ENCODE results near the gene MYO6. TPM values are rescaled to one million over a fixed set of nuclear protein-coding genes. Genes with fewer than 3 reads are reported as not detected.
A peak's percentile ranks its signal among the peaks of the same experiment; 100 is the strongest.

MYO6 gene
- total RNA-seq, 1 experiment from 2014 or later: 44.1 TPM

DNA sequence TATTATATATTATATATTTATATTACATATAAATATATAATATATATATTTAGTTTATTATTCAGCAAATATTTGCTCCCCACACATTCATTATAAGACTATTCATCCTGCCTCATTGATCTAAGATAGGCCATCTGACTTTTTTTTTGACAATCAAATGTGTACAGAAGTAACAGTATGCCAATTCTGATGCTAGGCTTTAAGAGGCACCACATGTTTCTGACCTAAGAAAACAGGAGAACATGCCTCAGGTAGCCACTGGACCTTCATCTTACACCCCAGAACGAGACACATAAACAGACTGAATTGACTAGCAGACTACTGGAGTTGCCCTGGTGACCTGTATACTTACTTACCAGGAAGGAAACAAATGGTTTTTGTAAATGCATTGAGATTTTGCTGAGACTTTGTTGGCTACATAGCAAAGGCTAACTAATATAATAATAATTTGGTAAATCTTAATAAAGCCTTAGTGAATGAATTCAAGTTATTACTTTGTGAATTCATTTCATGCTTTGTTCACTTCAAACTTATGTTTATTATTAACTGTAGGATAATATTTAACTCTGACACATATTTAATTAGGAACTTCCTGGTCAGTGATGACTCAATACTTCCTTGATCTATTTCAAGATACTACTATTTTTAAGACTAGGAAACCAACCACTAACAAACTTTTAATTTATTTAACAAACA lies 13.4 kb upstream of the MYO6 start:
- H3K79me2 ChIP-seq (ENCODE audit: insufficient read depth, low read length): no peaks in the 10 kb centered on the region
- H3K36me3 ChIP-seq (ENCODE audit: control insufficient read depth in 1 of 2, insufficient read depth in 2 of 2, low read length in 2 of 2): no peaks in the 10 kb centered on the region
- H4K20me1 ChIP-seq (ENCODE audit: insufficient read depth): no peaks in the 10 kb centered on the region
- peak overlapping the region; percentile 79 for H3K4me2 ChIP-seq (ENCODE audit: low read length)
- H3K9me2 ChIP-seq (ENCODE audit: insufficient read depth): no peaks in the 10 kb centered on the region
- H3K4me1 ChIP-seq (ENCODE audit: control insufficient read depth in 1 of 2, insufficient read depth in 2 of 2, low read length in 2 of 2): peaks cover 11 to 37% of the 10 kb centered on the region in 2 experiments
- H3K27ac ChIP-seq (ENCODE audit: low read depth, low read length): peak overlapping the region; percentile 57; the same call in 1 of the 2 replicates
- H3K9me3 ChIP-seq (ENCODE audit: control insufficient read depth in 1 of 2, insufficient read depth in 1 of 2, low read depth in 1 of 2, low read length in 2 of 2): no peaks in the 10 kb centered on the region
- peak overlapping the region in 1 of 2 experiments; percentile 35; a peak in 1 of 4 replicates for H3K4me3 ChIP-seq (replicated peaks in 1 of 2; ENCODE audit: low read depth in 1 of 2, low read length in 2 of 2)
- ChIA-PET RAD21 (ENCODE audit: low non-redundant PET in 1 of 2, low total read pairs in 2 of 2, uncharacterized antibody in 2 of 2, unreplicated experiment in 2 of 2) (no interaction called here), CTCF (no interaction called here), POLR2A (no interaction called here)
- H2AFZ ChIP-seq (ENCODE audit: low read depth, low read length, poor library complexity, severe bottlenecking): peak overlapping the region; percentile 97
- no peaks in the 10 kb centered on the region for H3K27me3 ChIP-seq (ENCODE audit: insufficient read depth, low read length)
- peak; percentile 78 for ATAC-seq
- peak overlapping the region; percentile 37 for H3K9ac ChIP-seq (ENCODE audit: low read length)
- peak; percentile 63 for DNase-seq (ENCODE audit: low read depth, low spot score)
- no TSS peak for BruUV-seq (replicated peaks)
- intact Hi-C loops (cut with micrococcal nuclease): no loop called here
- peak; percentile 36 for TF ChIP-seq ELF1 (IDR thresholded peaks at IDR 0.05; ENCODE audit: borderline replicate concordance, low read depth)
- peak; percentile 71 for TF ChIP-seq CEBPB (IDR thresholded peaks at IDR 0.05; ENCODE audit: low read depth)
- TF ChIP-seq RAD21 (IDR thresholded peaks at IDR 0.05; ENCODE audit: low read depth): 0 out of 2 replicates have a peak, but pooled peaks have one; percentile 8
- TF ChIP-seq ZFX (IDR thresholded peaks at IDR 0.05): no peak
- TF ChIP-seq, protein P1, sequence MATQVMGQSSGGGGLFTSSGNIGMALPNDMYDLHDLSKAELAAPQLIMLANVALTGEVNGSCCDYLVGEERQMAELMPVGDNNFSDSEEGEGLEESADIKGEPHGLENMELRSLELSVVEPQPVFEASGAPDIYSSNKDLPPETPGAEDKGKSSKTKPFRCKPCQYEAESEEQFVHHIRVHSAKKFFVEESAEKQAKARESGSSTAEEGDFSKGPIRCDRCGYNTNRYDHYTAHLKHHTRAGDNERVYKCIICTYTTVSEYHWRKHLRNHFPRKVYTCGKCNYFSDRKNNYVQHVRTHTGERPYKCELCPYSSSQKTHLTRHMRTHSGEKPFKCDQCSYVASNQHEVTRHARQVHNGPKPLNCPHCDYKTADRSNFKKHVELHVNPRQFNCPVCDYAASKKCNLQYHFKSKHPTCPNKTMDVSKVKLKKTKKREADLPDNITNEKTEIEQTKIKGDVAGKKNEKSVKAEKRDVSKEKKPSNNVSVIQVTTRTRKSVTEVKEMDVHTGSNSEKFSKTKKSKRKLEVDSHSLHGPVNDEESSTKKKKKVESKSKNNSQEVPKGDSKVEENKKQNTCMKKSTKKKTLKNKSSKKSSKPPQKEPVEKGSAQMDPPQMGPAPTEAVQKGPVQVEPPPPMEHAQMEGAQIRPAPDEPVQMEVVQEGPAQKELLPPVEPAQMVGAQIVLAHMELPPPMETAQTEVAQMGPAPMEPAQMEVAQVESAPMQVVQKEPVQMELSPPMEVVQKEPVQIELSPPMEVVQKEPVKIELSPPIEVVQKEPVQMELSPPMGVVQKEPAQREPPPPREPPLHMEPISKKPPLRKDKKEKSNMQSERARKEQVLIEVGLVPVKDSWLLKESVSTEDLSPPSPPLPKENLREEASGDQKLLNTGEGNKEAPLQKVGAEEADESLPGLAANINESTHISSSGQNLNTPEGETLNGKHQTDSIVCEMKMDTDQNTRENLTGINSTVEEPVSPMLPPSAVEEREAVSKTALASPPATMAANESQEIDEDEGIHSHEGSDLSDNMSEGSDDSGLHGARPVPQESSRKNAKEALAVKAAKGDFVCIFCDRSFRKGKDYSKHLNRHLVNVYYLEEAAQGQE (IDR thresholded peaks at IDR 0.05; ENCODE audit: low read depth): no peak
- peak; percentile 85 for TF ChIP-seq FOSL1 (IDR thresholded peaks at IDR 0.05; ENCODE audit: low read depth)
- TF ChIP-seq, protein P2, sequence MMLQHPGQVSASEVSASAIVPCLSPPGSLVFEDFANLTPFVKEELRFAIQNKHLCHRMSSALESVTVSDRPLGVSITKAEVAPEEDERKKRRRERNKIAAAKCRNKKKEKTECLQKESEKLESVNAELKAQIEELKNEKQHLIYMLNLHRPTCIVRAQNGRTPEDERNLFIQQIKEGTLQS (IDR thresholded peaks at IDR 0.05): peak; percentile 35; the same call in 1 of the 2 replicates
- TF ChIP-seq, protein P3, sequence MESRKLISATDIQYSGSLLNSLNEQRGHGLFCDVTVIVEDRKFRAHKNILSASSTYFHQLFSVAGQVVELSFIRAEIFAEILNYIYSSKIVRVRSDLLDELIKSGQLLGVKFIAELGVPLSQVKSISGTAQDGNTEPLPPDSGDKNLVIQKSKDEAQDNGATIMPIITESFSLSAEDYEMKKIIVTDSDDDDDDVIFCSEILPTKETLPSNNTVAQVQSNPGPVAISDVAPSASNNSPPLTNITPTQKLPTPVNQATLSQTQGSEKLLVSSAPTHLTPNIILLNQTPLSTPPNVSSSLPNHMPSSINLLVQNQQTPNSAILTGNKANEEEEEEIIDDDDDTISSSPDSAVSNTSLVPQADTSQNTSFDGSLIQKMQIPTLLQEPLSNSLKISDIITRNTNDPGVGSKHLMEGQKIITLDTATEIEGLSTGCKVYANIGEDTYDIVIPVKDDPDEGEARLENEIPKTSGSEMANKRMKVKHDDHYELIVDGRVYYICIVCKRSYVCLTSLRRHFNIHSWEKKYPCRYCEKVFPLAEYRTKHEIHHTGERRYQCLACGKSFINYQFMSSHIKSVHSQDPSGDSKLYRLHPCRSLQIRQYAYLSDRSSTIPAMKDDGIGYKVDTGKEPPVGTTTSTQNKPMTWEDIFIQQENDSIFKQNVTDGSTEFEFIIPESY (IDR thresholded peaks at IDR 0.05; ENCODE audit: extremely low read depth, insufficient replicate concordance, low read length): no peak
- no peak for TF ChIP-seq EZH2phosphoT487 (IDR thresholded peaks at IDR 0.05; ENCODE audit: borderline replicate concordance)
- no peak for TF ChIP-seq POLR2AphosphoS5 (IDR thresholded peaks at IDR 0.05; ENCODE audit: low read depth, low read length)
- TF ChIP-seq TCF7L2 (IDR thresholded peaks at IDR 0.05; ENCODE audit: borderline replicate concordance, extremely low read depth, insufficient read depth, insufficient read length): no peak
- TF ChIP-seq EZH2 (IDR thresholded peaks at IDR 0.05): no peak
- 0 out of 2 replicates have a peak, but pooled peaks have one; percentile 38 for TF ChIP-seq SRF (IDR thresholded peaks at IDR 0.05; ENCODE audit: low read depth)
- TF ChIP-seq YY1 (IDR thresholded peaks at IDR 0.05; ENCODE audit: extremely low read depth, insufficient replicate concordance, low read depth, low read length): no peak
- no peak for TF ChIP-seq ZNF274 (IDR thresholded peaks at IDR 0.05; ENCODE audit: low read depth, low read length)
- TF ChIP-seq, protein P4, sequence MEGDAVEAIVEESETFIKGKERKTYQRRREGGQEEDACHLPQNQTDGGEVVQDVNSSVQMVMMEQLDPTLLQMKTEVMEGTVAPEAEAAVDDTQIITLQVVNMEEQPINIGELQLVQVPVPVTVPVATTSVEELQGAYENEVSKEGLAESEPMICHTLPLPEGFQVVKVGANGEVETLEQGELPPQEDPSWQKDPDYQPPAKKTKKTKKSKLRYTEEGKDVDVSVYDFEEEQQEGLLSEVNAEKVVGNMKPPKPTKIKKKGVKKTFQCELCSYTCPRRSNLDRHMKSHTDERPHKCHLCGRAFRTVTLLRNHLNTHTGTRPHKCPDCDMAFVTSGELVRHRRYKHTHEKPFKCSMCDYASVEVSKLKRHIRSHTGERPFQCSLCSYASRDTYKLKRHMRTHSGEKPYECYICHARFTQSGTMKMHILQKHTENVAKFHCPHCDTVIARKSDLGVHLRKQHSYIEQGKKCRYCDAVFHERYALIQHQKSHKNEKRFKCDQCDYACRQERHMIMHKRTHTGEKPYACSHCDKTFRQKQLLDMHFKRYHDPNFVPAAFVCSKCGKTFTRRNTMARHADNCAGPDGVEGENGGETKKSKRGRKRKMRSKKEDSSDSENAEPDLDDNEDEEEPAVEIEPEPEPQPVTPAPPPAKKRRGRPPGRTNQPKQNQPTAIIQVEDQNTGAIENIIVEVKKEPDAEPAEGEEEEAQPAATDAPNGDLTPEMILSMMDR (IDR thresholded peaks at IDR 0.05 in 2 of 3, conservative IDR thresholded peaks at IDR 0.05 in 1 of 3; ENCODE audit: borderline replicate concordance in 1 of 3, insufficient read depth in 1 of 3, low read depth in 2 of 3, low read length in 2 of 3): no peak
- TF ChIP-seq JUND (IDR thresholded peaks at IDR 0.05): peak; percentile 81
- TF ChIP-seq SP1 (IDR thresholded peaks at IDR 0.05; ENCODE audit: low read depth): peak; percentile 72
- TF ChIP-seq POLR2A (IDR thresholded peaks at IDR 0.05; ENCODE audit: borderline replicate concordance, extremely low read depth, insufficient read depth, insufficient read length): no peak
- TF ChIP-seq CBX3 (IDR thresholded peaks at IDR 0.05; ENCODE audit: low read depth): no peak

Measured in HCT116 (cell line).